ENCODE data around the gene SRPK1.

Gene SRPK1

DNA sequence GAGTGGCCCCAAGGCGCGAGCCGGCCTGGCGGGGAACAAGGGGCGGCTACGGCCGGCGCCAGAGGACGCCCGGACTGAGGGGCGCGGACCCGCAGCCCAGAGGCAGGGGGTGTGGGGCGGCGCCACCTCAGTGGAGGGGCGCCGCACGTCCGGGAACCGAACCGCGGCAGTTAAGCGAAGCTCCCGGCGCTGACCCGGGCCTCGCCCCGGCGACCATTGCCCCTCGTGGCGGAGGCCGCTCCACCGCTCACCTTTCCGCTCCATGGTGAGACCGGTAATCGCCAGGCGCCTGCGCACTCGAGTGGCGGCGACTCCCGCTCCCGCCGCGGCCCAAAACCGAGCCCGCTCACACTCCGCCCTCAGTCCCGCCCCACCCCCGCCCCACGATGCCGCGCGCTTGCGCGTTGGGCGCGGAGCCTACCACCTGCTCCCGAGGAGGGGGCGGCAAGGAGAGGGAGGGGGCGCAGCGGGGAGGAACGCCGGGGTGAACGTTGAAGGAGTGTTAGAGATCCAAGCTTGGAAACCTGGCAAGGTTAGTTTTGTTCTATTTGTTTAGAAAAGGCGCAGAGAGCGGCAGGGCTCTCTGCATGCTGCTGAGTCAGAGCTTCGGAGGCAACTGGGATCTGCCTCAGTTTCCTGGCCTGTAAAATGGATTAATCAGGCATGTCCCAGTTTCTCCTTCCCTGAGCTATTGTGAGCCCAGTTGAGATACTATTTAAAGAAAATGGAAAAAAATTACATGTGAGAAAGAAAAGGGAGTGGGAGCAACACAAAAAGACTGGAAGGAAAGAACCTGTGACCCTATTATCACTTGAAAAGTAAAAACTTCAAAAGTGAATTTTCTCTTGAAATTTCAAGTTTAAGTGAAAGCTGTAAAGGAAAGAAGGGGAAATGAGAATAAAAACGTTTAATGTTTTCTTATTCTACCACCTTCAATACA lies at the start of gene SRPK1:
Gene SRPK1, minus strand, starts transcription at position 306 of the 940 bp plus-strand sequence. Its CDS starts 42 bp downstream, at position 264.
- peaks cover 39% of the 10 kb centered on the region for H3K4me1 Mint-ChIP-seq
- peaks cover 40% of the 10 kb centered on the region for H3K36me3 Mint-ChIP-seq
- ATAC-seq = peak; percentile 87
- peak within 1 kb of the TSS; percentile 98 for H3K27ac Mint-ChIP-seq
- H3K9me3 Mint-ChIP-seq = no peaks in the 10 kb centered on the region
- H3K4me3 Mint-ChIP-seq = peak within 1 kb of the TSS; percentile 96
- DNase-seq (ENCODE audit: low spot score in 2 of 2) = peak; percentile 80 to 93

DNA sequence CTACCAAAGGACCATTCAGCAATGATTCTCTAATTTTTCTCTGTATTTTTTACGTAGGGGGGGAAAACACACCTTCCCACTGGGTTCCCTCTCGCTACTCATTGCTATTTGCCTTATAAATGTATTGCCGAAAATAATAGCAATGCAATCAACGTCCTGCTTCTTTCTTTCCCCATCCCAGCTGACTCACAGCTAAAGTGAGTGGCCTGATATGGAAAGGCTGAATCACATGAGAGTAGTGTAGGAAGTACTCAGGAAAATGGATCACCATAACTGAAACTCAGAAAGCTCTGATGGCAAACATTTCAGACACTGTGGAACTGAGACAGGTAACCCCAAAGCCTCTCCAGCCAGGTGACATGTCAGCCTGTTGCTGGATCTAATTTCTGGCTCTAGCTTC lies 49.3 kb upstream of the SRPK1 start:
- no peak overlapping the region for H3K4me3 Mint-ChIP-seq
- H3K36me3 Mint-ChIP-seq = no peaks in the 10 kb centered on the region
- H3K4me1 Mint-ChIP-seq = peaks cover 7% of the 10 kb centered on the region
- no peak overlapping the region for H3K27ac Mint-ChIP-seq
- no peak for DNase-seq (ENCODE audit: low spot score in 2 of 2)
- H3K9me3 Mint-ChIP-seq = no peaks in the 10 kb centered on the region
- ATAC-seq = no peak

GRCh38 chr6:35969646-35970045 lies 48.7 kb upstream of the SRPK1 start:
- Mint-ChIP-seq H3K27ac (no peak overlapping the region), H3K9me3 (no peaks in the 10 kb centered on the region), H3K4me3 (no peak overlapping the region), H3K4me1 (peaks cover 7% of the 10 kb centered on the region), H3K36me3 (no peaks in the 10 kb centered on the region)
- DNase-seq (ENCODE audit: low spot score in 2 of 2) (no peak), ATAC-seq (no peak)

DNA sequence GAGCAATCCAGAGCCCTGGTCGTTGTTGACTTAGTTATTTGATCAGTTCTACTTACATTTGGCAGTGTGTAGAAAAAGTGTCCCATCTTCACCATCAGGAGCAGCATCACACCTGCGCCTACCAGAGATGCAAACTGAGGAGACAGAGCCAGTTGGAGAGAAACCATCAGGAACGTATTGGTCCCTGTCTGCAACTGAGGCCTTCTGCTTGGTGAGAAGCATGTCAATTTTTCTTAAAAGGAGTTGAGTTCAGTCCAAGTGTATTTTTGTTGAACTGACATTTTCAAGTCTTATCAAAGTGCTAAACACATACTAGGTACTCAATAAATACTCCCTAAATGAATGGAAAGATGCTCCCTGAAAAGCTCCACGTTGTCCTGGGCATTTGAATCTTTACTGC lies 47.9 kb upstream of the SRPK1 start:
- no peak overlapping the region for H3K27ac Mint-ChIP-seq

DNA sequence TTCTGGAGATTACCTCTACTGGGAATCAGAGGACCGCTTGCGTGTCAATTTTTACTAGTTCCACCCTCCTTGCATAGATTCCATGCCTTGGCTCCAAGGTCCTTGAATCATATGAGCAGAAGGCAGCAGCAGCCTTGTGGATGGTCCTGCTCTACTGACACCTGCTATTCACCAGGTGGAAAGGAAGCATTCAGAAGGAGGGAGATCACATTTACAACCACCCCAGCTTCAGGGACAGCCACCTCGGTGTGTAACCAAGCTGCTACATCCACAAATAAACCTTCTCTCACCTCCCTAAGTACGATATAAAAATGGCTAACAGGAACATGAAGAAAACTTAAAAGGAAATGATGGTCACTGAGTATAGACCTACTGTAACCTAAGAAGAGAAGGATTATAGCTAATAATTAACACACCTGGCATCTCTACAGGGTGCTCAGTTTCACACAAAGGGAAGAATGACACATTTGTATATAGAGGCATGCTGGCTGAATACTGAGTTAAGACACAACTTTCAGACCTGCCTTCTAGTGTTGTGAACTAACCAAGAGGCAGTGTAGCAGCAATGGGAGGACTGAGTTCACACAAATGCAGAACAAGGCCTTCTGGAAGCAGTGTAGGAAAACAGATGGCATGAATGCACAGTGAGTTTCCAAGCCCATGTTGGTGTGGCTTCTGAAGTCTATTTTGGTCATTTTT lies 46.3 kb upstream of the SRPK1 start:
- DNase-seq (ENCODE audit: low spot score in 2 of 2) (no peak), ATAC-seq (no peak)
- no peak overlapping the region for H3K4me3 Mint-ChIP-seq
- H3K9me3 Mint-ChIP-seq = no peaks in the 10 kb centered on the region
- no peaks in the 10 kb centered on the region for H3K4me1 Mint-ChIP-seq
- H3K27ac Mint-ChIP-seq = no peak overlapping the region
- no peaks in the 10 kb centered on the region for H3K36me3 Mint-ChIP-seq

More for the DNA sequence above, 47.9 kb upstream of the SRPK1 start:
- no peaks in the 10 kb centered on the region for H3K36me3 Mint-ChIP-seq
- ATAC-seq (no peak), DNase-seq (ENCODE audit: low spot score in 2 of 2) (no peak)
- no peak overlapping the region for H3K4me3 Mint-ChIP-seq
- no peaks in the 10 kb centered on the region for H3K9me3 Mint-ChIP-seq
- peaks cover 5% of the 10 kb centered on the region for H3K4me1 Mint-ChIP-seq

- no peak overlapping the region for H3K27ac Mint-ChIP-seq
- ATAC-seq = no peak
Measured at GRCh38 chr6:35962779-35963560, 42.1 kb upstream of the SRPK1 start.

GRCh38 chr6:35960187-35960586 lies 39.3 kb upstream of the SRPK1 start:
- no peak overlapping the region for H3K27ac Mint-ChIP-seq
- no peaks in the 10 kb centered on the region for H3K9me3 Mint-ChIP-seq
- no peaks in the 10 kb centered on the region for H3K36me3 Mint-ChIP-seq
- no peak overlapping the region for H3K4me3 Mint-ChIP-seq
- DNase-seq (ENCODE audit: low spot score in 2 of 2) (no peak), ATAC-seq (no peak)
- H3K4me1 Mint-ChIP-seq = no peaks in the 10 kb centered on the region

More at GRCh38 chr6:35962779-35963560, 42.1 kb upstream of the SRPK1 start:
- H3K9me3 Mint-ChIP-seq = no peaks in the 10 kb centered on the region
- H3K36me3 Mint-ChIP-seq = no peaks in the 10 kb centered on the region
- no peak for DNase-seq (ENCODE audit: low spot score in 2 of 2)
- no peaks in the 10 kb centered on the region for H3K4me1 Mint-ChIP-seq
- H3K4me3 Mint-ChIP-seq = no peak overlapping the region

GRCh38 chr6:35955970-35956369 lies 35.1 kb upstream of the SRPK1 start:
- Mint-ChIP-seq H3K36me3 (no peaks in the 10 kb centered on the region), H3K4me3 (no peak overlapping the region), H3K9me3 (no peaks in the 10 kb centered on the region), H3K4me1 (peaks cover 10% of the 10 kb centered on the region), H3K27ac (no peak overlapping the region)
- ATAC-seq (no peak), DNase-seq (ENCODE audit: low spot score in 2 of 2) (no peak)

- H3K27ac Mint-ChIP-seq = no peak overlapping the region
- no peak overlapping the region for H3K4me3 Mint-ChIP-seq
- DNase-seq (ENCODE audit: low spot score in 2 of 2) = no peak
- H3K4me1 Mint-ChIP-seq = peaks cover 10% of the 10 kb centered on the region
- ATAC-seq = no peak
- no peaks in the 10 kb centered on the region for H3K36me3 Mint-ChIP-seq
- H3K9me3 Mint-ChIP-seq = no peaks in the 10 kb centered on the region
Measured at GRCh38 chr6:35955521-35955920, 34.6 kb upstream of the SRPK1 start.

DNA sequence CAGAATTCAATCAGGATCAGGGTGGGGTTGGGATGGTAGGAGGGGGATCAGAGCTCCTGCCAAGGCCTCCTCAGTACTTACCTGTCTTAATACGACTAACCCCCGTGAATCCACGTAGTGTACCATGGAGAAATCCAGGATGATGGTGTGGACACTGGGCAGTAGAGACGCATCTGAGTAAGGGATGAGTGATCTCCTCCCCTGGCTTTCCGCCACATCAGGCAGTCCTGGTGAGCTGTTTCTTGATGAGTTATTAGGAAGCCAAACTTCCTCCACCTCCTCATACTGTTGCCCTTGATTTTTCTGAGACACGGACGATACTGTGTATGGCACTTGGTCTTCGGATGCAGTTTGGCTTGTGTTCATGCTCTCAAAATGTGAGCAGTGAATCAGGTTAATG lies 34.2 kb upstream of the SRPK1 start:
- Mint-ChIP-seq H3K4me1 (peaks cover 10% of the 10 kb centered on the region), H3K4me3 (no peak overlapping the region), H3K9me3 (no peaks in the 10 kb centered on the region), H3K27ac (no peak overlapping the region), H3K36me3 (no peaks in the 10 kb centered on the region)
- ATAC-seq (no peak), DNase-seq (ENCODE audit: low spot score in 2 of 2) (no peak)

GRCh38 chr6:35954333-35954732 lies 33.4 kb upstream of the SRPK1 start:
- DNase-seq (ENCODE audit: low spot score in 2 of 2) (no peak), ATAC-seq (no peak)
- Mint-ChIP-seq H3K27ac (no peak overlapping the region), H3K4me3 (no peak overlapping the region), H3K36me3 (no peaks in the 10 kb centered on the region), H3K4me1 (peaks cover 10% of the 10 kb centered on the region), H3K9me3 (no peaks in the 10 kb centered on the region)

DNA sequence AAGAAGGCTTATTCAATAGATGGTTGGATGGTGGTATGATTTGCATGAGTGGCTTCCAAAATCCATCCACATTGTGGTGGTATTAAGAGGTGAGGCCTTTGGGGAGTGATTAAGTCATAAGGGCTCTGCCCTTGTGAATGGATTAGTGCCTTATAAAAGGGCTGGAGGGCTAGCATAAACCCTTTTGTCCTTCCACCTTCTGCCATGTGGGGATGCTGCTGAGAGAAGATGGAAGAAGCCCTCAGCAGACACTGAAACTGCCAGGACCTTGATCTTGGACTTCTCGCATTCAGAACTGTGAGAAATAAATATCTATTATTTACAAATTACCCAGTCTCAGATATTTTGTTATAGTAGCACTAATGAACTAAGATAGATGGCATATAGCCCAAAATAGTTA lies 27.8 kb upstream of the SRPK1 start:
- Mint-ChIP-seq H3K36me3 (no peaks in the 10 kb centered on the region), H3K4me1 (peaks cover 10% of the 10 kb centered on the region), H3K4me3 (no peak overlapping the region), H3K9me3 (no peaks in the 10 kb centered on the region), H3K27ac (no peak overlapping the region)
- ATAC-seq (no peak), DNase-seq (ENCODE audit: low spot score in 2 of 2) (no peak)

DNA sequence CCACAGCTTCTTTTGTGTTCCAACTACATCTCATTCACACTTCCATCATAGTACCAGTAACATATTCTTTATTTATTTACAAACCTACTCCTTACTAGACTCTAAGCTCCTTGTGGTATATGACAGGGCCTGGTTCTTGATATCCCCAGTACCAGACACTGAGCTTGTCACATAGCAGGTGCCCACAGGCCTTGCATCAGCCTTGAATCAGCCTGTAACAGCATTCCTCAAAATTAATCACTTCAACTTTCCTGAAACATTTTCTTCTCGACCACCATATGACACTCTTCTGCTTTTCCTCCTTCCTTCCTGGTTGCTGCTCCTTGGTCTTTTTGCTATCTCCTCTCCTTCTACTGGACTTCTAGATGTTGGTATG lies 24.7 kb upstream of the SRPK1 start:
- H3K27ac Mint-ChIP-seq = no peak overlapping the region
- no peaks in the 10 kb centered on the region for H3K4me1 Mint-ChIP-seq
- ATAC-seq (no peak), DNase-seq (ENCODE audit: low spot score in 2 of 2) (no peak)
- no peak overlapping the region for H3K4me3 Mint-ChIP-seq
- H3K36me3 Mint-ChIP-seq = no peaks in the 10 kb centered on the region
- H3K9me3 Mint-ChIP-seq = no peaks in the 10 kb centered on the region

DNA sequence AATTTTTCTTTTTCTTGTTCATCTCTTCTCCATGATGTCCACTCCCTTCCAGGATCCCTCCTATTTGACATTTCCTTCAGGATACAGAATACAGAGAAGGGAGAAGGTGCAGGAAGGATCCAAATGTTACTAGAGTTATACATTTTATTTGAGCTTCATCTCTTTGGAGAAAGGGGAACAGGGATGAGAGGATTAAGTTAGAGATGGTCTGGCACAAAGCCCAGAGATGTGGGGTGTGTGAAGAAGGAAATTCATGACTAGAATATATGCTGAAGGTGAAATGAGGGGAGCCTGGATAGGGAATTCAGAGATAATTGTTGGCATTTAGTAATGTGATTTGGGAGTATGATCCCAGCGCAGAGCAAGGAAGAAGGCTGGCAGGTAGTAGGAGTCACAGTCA lies 22.5 kb upstream of the SRPK1 start:
- Mint-ChIP-seq H3K9me3 (no peaks in the 10 kb centered on the region), H3K4me1 (no peaks in the 10 kb centered on the region), H3K4me3 (no peak overlapping the region), H3K36me3 (no peaks in the 10 kb centered on the region), H3K27ac (no peak overlapping the region)
- ATAC-seq = no peak
- DNase-seq (ENCODE audit: low spot score in 2 of 2) = no peak

DNA sequence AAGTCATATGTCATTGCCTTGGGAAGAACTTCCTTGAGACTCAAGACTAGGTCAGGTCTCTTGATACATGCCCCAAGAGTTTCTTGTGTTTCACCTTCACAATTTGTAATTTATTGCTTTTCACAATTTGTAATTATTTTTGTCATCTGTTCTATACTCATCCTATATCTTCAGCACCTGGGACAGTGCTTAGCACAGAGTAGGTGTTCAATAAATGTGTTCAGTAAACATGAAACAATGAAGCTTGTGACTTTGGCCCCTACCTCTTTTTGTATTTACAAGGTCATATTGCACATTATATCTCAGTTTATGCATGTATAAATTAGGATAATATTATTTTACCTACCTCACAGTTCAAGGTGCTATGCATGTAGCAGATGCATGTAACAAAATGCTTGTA lies 21.5 kb upstream of the SRPK1 start:
- no peaks in the 10 kb centered on the region for H3K9me3 Mint-ChIP-seq
- no peak for ATAC-seq

More for the DNA sequence above, 21.5 kb upstream of the SRPK1 start:
- DNase-seq (ENCODE audit: low spot score in 2 of 2) = no peak
- H3K36me3 Mint-ChIP-seq = no peaks in the 10 kb centered on the region
- no peak overlapping the region for H3K4me3 Mint-ChIP-seq
- H3K4me1 Mint-ChIP-seq = no peaks in the 10 kb centered on the region
- no peak overlapping the region for H3K27ac Mint-ChIP-seq
